Retina (tissue), 1 donor: ENCODE measurements around the gene CDK5.
"Not testable (repeated sequence)": the region's sequence is repeated elsewhere in the genome, so short reads cannot be mapped to it uniquely, and the experiment has no call there.

Source experiments
- DNase-seq: peaks from one replicate; pipeline ENCODE4 v3.0.0-alpha.2; 2016

Gene CDK5

GRCh38 chr7:151012031-151012692, 45.5 kb downstream of the CDK5 start:
- DNase-seq = no peak

GRCh38 chr7:151011616-151012015, 46.1 kb downstream of the CDK5 start:
- DNase-seq = not testable (repeated sequence)

GRCh38 chr7:151011097-151011409, 46.6 kb downstream of the CDK5 start:
- no peak for DNase-seq

GRCh38 chr7:151010307-151011096, 47.2 kb downstream of the CDK5 start:
- DNase-seq = peak; percentile 55

- no peak for DNase-seq
Observed at GRCh38 chr7:151010037-151010306, 47.7 kb downstream of the CDK5 start.

GRCh38 chr7:151009327-151010036, 48.2 kb downstream of the CDK5 start:
- DNase-seq = no peak

- peak; percentile 72 for DNase-seq
Observed at GRCh38 chr7:151008511-151009323, 49.0 kb downstream of the CDK5 start.

- DNase-seq = no peak
Observed at GRCh38 chr7:151008143-151008510, 49.6 kb downstream of the CDK5 start.

- no peak for DNase-seq
Observed at GRCh38 chr7:151007469-151007898, 50.2 kb downstream of the CDK5 start.

GRCh38 chr7:151006590-151007300, 51.0 kb downstream of the CDK5 start:
- DNase-seq = no peak

GRCh38 chr7:151005566-151005965, 52.1 kb downstream of the CDK5 start:
- DNase-seq = no peak
